Head of caudate nucleus (tissue), 42 donors: ENCODE data around the gene DNM3.
"Not testable (repeated sequence)": the region's sequence is repeated elsewhere in the genome, so short reads cannot be mapped to it uniquely, and the experiment has no call there.

Source experiments
- DNase-seq, 42 donors: peaks; one replicate each; pipeline versions ENCODE4 v3.0.0 to v3.0.0-alpha.2; 2020 to 2021; ENCODE audit warnings: mixed read lengths in 7 of 42
- intact Hi-C: fragments of 100-400 bp; cut with DNase I; formaldehyde crosslinking; loops from one replicate; pipeline ENCODE4 v1.15.0; 2022

DNM3 gene

GRCh38 chr1:171990371-171990770 lies 149.1 kb downstream of the DNM3 start:
- intact Hi-C loops = no loop called here
- no peak for DNase-seq

GRCh38 chr1:171994293-171994692 lies 153.0 kb downstream of the DNM3 start:
- no peak for DNase-seq
- intact Hi-C loops = no loop called here

GRCh38 chr1:171995573-171995972 lies 154.3 kb downstream of the DNM3 start:
- no peak for DNase-seq
- intact Hi-C loops = no loop called here

- intact Hi-C loops = no loop called here
- no peak for DNase-seq
Observed at GRCh38 chr1:171997936-171998335, 156.6 kb downstream of the DNM3 start.

- peak in 1 of 42 donors; percentile 16 for DNase-seq
- intact Hi-C loops = no loop called here
Observed at GRCh38 chr1:171998711-171999110, 157.4 kb downstream of the DNM3 start.

GRCh38 chr1:171999756-172000155 lies 158.5 kb downstream of the DNM3 start:
- no peak for DNase-seq
- intact Hi-C loops = loop anchor here (5.0 to 10.0 kb wide), 2 partner anchors 403 to 435 kb away; no protein-coding TSS in a partner anchor

- no peak for DNase-seq
- intact Hi-C loops = loop anchor here (5.0 to 10.0 kb wide), 2 partner anchors 401 to 434 kb away; no protein-coding TSS in a partner anchor
Observed at GRCh38 chr1:172001288-172001687, 160.0 kb downstream of the DNM3 start.

- intact Hi-C loops = loop anchor here (5.0 to 10.0 kb wide), 2 partner anchors 399 to 432 kb away; no protein-coding TSS in a partner anchor
- peak in 22 of 42 donors; percentile 15 to 78 (median 43) for DNase-seq
Observed at GRCh38 chr1:172002725-172003345, 161.5 kb downstream of the DNM3 start.

GRCh38 chr1:172003766-172004530 lies 162.7 kb downstream of the DNM3 start:
- intact Hi-C loops = loop anchor here (5.0 to 10.0 kb wide), 2 partner anchors 398 to 431 kb away; no protein-coding TSS in a partner anchor
- DNase-seq = no peak

GRCh38 chr1:172004671-172005070 lies 163.4 kb downstream of the DNM3 start:
- intact Hi-C loops = loop anchor here (5.0 to 10.0 kb wide), 2 partner anchors 398 to 430 kb away; no protein-coding TSS in a partner anchor
- no peak for DNase-seq

- intact Hi-C loops = loop anchor here (10.0 kb wide), 1 partner anchor 429 kb away; no protein-coding TSS in a partner anchor
- no peak for DNase-seq
Observed at GRCh38 chr1:172005856-172006255, 164.6 kb downstream of the DNM3 start.

GRCh38 chr1:172006660-172007059 lies 165.4 kb downstream of the DNM3 start:
- DNase-seq = no peak
- intact Hi-C loops = loop anchor here (10.0 kb wide), 1 partner anchor 428 kb away; no protein-coding TSS in a partner anchor

GRCh38 chr1:172018727-172019311 lies 177.5 kb downstream of the DNM3 start:
- DNase-seq = no peak
- intact Hi-C loops = no loop called here

GRCh38 chr1:172019976-172020375 lies 178.7 kb downstream of the DNM3 start:
- DNase-seq = no peak
- intact Hi-C loops = no loop called here

GRCh38 chr1:172024516-172024915 lies 183.2 kb downstream of the DNM3 start:
- DNase-seq = no peak
- intact Hi-C loops = no loop called here

- DNase-seq, intact Hi-C loops: not testable (repeated sequence)
Observed at GRCh38 chr1:172024944-172025738, 183.8 kb downstream of the DNM3 start.

- DNase-seq = no peak
- intact Hi-C loops = no loop called here
Observed at GRCh38 chr1:172040466-172040865, 199.2 kb downstream of the DNM3 start.

- DNase-seq = no peak
- intact Hi-C loops = no loop called here
Observed at GRCh38 chr1:172041102-172041501, 199.8 kb downstream of the DNM3 start.

GRCh38 chr1:172041742-172042141 lies 200.4 kb downstream of the DNM3 start:
- DNase-seq = peak in 1 of 42 donors; percentile 9
- intact Hi-C loops = no loop called here
